Gastrocnemius medialis (tissue), 4 donors: ENCODE data around the gene COBLL1.

Source experiments
- CTCF ChIP-seq, 5 experiments: fragments of 450-650 bp in 3 of 5; fragments of 200-600 bp in 2 of 5; sonication (generic) in 2 of 5; IDR thresholded peaks in 4 of 5; conservative IDR thresholded peaks in 1 of 5; 1 replicate in 4 of 5; 2 replicates in 1 of 5; pipeline ENCODE4 v1.5.1; 2016 to 2019; ENCODE audit warnings: antibody characterized with exemption in 5 of 5, mild to moderate bottlenecking in 3 of 5, moderate library complexity in 3 of 5
- POLR2A ChIP-seq, 2 donors: fragments of 450-650 bp; IDR thresholded peaks; one replicate each; pipeline ENCODE4 v1.6.1; 2017; ENCODE audit warnings: antibody characterized with exemption in 2 of 2, mild to moderate bottlenecking in 2 of 2, moderate library complexity in 2 of 2

GRCh38 chr2:164824872-164825271 lies 16.8 kb downstream of the COBLL1 start:
- no peak for TF ChIP-seq CTCF (IDR thresholded peaks at IDR 0.05 in 4 of 5, conservative IDR thresholded peaks at IDR 0.05 in 1 of 5)
- TF ChIP-seq POLR2A (IDR thresholded peaks at IDR 0.05), result no peak
